Measurements from ENCODE around the gene KCNN4.
"Not testable (repeated sequence)": the region's sequence is repeated elsewhere in the genome, so short reads cannot be mapped to it uniquely, and the experiment has no call there.

The KCNN4 gene

GRCh38 chr19:43780706-43781525 is at the start of gene KCNN4:
KCNN4 (minus strand) TSS chr19:43780973; CDS start chr19:43780861, 112 bp downstream.
- Mint-ChIP-seq H3K9me3 (no peaks in the 10 kb centered on the region), H3K4me3 (peak within 1 kb of the TSS; percentile 81), H3K36me3 (peaks cover 2% of the 10 kb centered on the region)

GRCh38 chr19:43826787-43827754 is 46.3 kb upstream of the KCNN4 start, which contains the start of gene ZNF283:
ZNF283 (plus strand) TSS chr19:43827321; CDS start chr19:43833505, 6,184 bp downstream.
- H3K4me3 Mint-ChIP-seq = peak within 1 kb of the TSS; percentile 93
- no peaks in the 10 kb centered on the region for H3K9me3 Mint-ChIP-seq
- peak within 1 kb of the TSS; percentile 74 for H3K27ac Mint-ChIP-seq
- H3K4me1 Mint-ChIP-seq = peaks cover 17% of the 10 kb centered on the region
- H3K27me3 Mint-ChIP-seq = peaks cover 12% of the 10 kb centered on the region
- peaks cover 19% of the 10 kb centered on the region for H3K36me3 Mint-ChIP-seq

More at GRCh38 chr19:43780706-43781525, at the start of gene KCNN4:
- Mint-ChIP-seq H3K27ac (peak within 1 kb of the TSS; percentile 95), H3K4me1 (peaks cover 80% of the 10 kb centered on the region), H3K27me3 (no peaks in the 10 kb centered on the region)

DNA sequence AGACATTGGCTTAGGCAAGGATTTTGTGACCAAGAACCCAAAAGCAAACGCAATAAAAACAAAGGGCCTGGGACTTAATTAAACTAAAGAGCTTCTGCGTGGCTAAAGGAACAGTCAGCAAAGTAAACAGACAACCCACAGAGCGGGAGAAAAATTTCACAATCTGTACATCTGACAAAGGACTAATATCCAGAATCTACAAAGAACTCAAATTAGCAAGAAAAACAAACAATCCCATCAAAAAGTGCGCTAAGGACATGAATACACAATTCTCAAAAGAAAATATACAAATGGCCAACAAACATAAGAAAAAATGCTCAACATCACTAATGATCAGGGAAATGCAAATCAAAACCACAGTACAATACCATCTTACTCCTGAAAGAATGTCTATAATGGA is 43.8 kb upstream of the KCNN4 start:
- H3K4me3 Mint-ChIP-seq, H3K27ac Mint-ChIP-seq, H3K9me3 Mint-ChIP-seq, H3K36me3 Mint-ChIP-seq: not testable (repeated sequence)
- Mint-ChIP-seq H3K27me3 (peaks cover 26% of the 10 kb centered on the region), H3K4me1 (peaks cover 28% of the 10 kb centered on the region)

DNA sequence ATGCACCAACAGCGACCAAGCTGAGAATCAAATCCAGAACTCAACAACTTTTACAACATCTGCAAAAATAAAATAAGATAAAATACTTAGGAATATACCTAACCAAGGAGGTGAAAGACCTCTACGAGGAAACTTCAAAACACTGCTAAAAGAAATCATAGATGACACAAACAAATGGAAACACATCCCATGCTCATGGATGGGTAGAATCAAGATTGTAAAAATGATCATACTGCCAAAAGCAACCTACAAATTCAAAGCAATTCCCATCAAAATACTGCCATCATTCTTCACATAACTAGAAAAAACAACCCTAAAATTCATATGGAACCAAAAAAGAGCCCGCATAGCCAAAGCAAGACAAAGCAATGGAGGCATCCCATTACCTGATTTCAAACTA is 43.1 kb upstream of the KCNN4 start:
- not testable (repeated sequence) for H3K36me3 Mint-ChIP-seq, H3K27ac Mint-ChIP-seq, H3K9me3 Mint-ChIP-seq, H3K4me3 Mint-ChIP-seq
- Mint-ChIP-seq H3K27me3 (peaks cover 26% of the 10 kb centered on the region), H3K4me1 (peaks cover 28% of the 10 kb centered on the region)

- H3K36me3 Mint-ChIP-seq = no peaks in the 10 kb centered on the region
- peaks cover 28% of the 10 kb centered on the region for H3K27me3 Mint-ChIP-seq
- peak overlapping the region; percentile 85 for H3K4me3 Mint-ChIP-seq
- peaks cover 11% of the 10 kb centered on the region for H3K4me1 Mint-ChIP-seq
- no peaks in the 10 kb centered on the region for H3K9me3 Mint-ChIP-seq
- H3K27ac Mint-ChIP-seq = no peak overlapping the region
Observed at GRCh38 chr19:43820884-43821215, 40.1 kb upstream of the KCNN4 start.

DNA sequence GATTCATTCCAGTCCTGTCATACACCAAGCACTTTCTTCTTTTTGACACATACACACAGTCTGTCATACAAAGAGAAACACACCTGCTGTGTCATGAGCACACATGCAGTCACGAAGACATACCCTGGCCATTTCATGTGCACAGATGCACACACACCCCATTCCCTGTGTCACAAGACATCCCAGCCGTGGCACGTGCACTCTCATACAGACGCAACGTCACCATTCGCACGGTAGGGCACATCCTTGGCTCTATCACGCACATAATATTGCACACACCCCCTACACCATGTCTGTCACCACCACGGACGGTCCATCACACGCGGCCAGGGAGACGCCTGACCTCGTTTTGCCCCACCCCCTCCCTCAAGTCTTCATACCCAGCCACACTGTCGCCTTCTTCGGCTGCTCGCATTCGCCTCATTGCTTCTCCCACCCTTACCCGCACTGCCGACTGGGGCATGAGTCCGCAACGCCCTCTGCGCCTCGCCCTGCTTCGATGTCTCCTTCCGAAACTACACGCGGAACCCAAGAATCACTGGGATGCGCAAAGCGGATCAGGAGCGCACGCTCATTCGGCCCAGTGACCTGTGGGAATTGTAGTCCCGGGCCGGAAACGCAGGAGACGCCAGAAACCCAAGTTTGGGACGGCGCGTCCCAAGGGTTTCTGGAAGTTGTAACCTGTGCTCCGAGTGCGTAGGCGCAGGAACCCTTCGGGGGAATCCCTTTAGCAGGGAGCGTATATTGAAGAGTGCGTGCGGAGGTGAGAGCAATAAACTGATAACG is 39.5 kb upstream of the KCNN4 start:
- H3K4me1 Mint-ChIP-seq = peaks cover 11% of the 10 kb centered on the region
- no peaks in the 10 kb centered on the region for H3K36me3 Mint-ChIP-seq
- H3K27me3 Mint-ChIP-seq = peaks cover 28% of the 10 kb centered on the region
- peak overlapping the region; percentile 85 for H3K4me3 Mint-ChIP-seq
- no peak overlapping the region for H3K27ac Mint-ChIP-seq
- no peaks in the 10 kb centered on the region for H3K9me3 Mint-ChIP-seq

DNA sequence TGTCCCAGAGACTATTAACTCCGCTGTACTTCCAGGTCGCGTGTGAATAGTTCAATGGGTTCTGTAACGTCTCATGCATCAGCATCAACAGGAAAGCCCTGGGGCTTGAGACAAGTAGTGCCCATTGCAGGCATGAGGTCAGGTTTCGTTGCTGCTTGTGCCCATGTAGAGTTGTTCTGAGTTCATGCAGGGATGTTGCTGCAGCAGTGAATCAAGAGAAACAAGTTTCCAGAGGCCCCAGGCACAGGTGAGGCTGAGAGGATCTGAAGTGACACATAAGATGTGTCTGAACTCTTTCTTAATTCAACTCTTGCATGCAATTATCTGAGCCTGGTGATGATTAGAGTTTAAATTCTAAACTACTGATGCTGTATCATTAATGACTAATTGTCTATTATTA is 37.7 kb upstream of the KCNN4 start:
- H3K27me3 Mint-ChIP-seq = peaks cover 18% of the 10 kb centered on the region
- H3K9me3 Mint-ChIP-seq = no peaks in the 10 kb centered on the region
- no peak overlapping the region for H3K4me3 Mint-ChIP-seq
- no peaks in the 10 kb centered on the region for H3K36me3 Mint-ChIP-seq
- peaks cover 11% of the 10 kb centered on the region for H3K4me1 Mint-ChIP-seq
- H3K27ac Mint-ChIP-seq = no peak overlapping the region

DNA sequence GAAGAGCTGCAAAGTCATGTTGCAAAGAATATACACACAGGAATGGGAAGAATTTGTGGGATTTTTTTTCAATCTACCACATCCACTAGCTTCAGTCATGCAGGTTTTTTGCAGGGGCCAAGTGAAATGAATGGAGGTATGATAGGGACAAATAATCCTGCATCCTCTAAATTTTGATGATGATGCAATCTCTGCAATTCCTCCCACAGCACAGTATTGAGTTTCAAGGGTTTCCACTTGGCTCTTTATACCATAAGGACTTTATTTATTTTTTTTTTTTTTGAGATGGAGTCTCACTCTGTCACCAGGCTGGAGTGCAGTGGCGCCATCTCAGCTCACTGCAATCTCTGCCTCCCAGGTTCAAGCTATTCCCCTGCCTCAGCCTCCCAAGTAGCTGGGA is 36.7 kb upstream of the KCNN4 start:
- H3K4me1 Mint-ChIP-seq = peaks cover 11% of the 10 kb centered on the region
- H3K27me3 Mint-ChIP-seq = peaks cover 16% of the 10 kb centered on the region
- not testable (repeated sequence) for H3K27ac Mint-ChIP-seq, H3K36me3 Mint-ChIP-seq, H3K9me3 Mint-ChIP-seq, H3K4me3 Mint-ChIP-seq

DNA sequence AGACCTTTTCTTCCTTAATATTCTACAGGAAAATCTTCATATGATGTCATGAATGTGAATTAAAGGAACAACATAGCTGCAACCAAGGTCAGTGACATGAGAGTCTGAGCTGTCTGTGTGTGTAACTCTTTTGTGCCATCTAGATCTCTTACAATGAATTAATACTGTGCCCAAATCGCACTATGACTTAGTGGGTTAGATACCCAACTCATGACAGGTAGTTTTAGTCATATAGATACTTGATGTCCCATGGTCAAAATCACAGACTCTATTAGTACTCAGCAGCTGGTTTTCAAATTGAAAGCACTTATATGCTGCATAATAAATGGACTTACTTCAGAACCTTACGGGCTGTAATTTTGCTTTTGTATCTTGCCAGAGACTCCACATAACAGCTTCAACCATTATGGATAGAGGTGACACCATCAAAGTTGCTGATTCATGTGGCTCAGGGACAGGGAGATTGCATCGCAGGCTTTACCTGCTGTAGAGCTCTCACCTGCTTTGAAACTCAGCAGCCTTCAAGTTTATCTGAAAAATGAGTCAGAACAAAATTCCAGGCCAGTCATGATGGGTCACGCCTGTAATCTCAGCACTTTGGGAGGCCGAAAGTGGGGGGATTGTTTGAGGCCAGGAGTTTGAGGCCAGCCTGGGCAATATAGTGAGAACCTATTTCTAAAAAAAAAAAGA is 34.0 kb upstream of the KCNN4 start:
- no peak overlapping the region for H3K27ac Mint-ChIP-seq
- H3K36me3 Mint-ChIP-seq = no peaks in the 10 kb centered on the region
- no peaks in the 10 kb centered on the region for H3K9me3 Mint-ChIP-seq
- H3K4me3 Mint-ChIP-seq = no peak overlapping the region
- peaks cover 2% of the 10 kb centered on the region for H3K4me1 Mint-ChIP-seq
- peaks cover 3% of the 10 kb centered on the region for H3K27me3 Mint-ChIP-seq

GRCh38 chr19:43812688-43813087 is 31.9 kb upstream of the KCNN4 start:
- H3K9me3 Mint-ChIP-seq = no peaks in the 10 kb centered on the region
- no peak overlapping the region for H3K27ac Mint-ChIP-seq
- peaks cover 2% of the 10 kb centered on the region for H3K27me3 Mint-ChIP-seq
- H3K4me1 Mint-ChIP-seq = no peaks in the 10 kb centered on the region
- no peak overlapping the region for H3K4me3 Mint-ChIP-seq
- no peaks in the 10 kb centered on the region for H3K36me3 Mint-ChIP-seq

DNA sequence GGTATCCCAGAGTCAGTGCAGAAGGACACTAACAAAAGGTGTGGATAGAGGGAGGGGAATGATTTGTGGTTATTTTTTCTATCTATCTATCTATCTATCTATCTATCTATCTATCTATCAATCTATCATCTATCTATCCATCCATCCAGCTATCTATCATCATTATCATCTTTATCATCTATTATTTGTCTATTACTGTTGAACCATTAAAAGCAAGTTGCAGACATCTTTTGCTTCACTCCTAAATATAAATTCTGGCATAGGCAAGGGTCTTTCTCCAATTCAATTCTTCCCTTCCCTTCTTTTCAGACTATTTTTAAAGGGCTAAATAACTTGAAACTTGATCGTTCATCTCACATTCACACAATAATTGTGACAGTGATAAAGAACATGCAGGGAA is 31.5 kb upstream of the KCNN4 start:
- peaks cover 2% of the 10 kb centered on the region for H3K27me3 Mint-ChIP-seq
- no peak overlapping the region for H3K4me3 Mint-ChIP-seq
- no peaks in the 10 kb centered on the region for H3K36me3 Mint-ChIP-seq
- no peak overlapping the region for H3K27ac Mint-ChIP-seq
- no peaks in the 10 kb centered on the region for H3K4me1 Mint-ChIP-seq
- no peaks in the 10 kb centered on the region for H3K9me3 Mint-ChIP-seq

DNA sequence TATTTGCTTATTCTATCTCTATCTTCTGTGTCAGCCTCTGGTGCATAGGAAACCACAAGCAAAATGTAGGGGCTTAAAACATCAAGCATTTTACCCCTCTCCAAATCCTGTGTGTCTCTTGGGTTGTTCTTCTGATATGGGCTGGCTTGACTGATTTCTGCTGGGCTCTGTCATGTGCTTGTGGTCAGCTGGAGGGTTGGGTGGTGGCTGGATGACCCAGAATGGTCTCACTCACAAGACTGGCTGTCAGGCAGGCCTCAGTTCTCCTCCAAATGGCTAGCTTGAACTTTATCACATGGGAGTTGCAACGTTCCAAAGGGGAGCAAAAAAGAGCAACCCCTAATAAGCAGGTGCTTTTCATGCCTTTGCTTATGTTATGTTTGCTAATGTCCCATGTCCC is 31.1 kb upstream of the KCNN4 start:
- Mint-ChIP-seq H3K27me3 (no peaks in the 10 kb centered on the region), H3K4me3 (no peak overlapping the region), H3K36me3 (no peaks in the 10 kb centered on the region), H3K4me1 (no peaks in the 10 kb centered on the region), H3K9me3 (no peaks in the 10 kb centered on the region), H3K27ac (no peak overlapping the region)

GRCh38 chr19:43809762-43810696 is 29.3 kb upstream of the KCNN4 start:
- Mint-ChIP-seq H3K4me3 (no peak overlapping the region), H3K9me3 (no peaks in the 10 kb centered on the region), H3K36me3 (no peaks in the 10 kb centered on the region), H3K27me3 (no peaks in the 10 kb centered on the region), H3K4me1 (no peaks in the 10 kb centered on the region), H3K27ac (no peak overlapping the region)

DNA sequence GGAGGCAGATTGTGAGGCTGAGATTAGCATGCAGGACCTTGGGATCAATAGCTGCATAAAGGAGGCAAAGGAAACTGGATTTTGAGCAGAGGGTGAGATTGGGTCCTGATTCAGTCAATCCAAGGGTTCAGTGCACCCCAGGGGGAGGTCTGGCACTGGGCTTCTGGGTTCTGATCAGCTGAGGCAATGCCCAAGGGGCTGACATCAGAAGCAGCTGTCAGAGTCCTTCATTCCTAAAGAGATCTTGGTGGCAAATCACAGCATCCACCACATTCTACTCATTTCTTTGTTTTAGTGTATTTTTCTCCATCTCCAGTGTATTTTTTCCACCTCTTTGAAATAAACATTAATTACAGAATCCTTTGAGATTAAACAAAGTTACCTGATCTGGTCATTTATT is 26.9 kb upstream of the KCNN4 start:
- Mint-ChIP-seq H3K4me3 (no peak overlapping the region), H3K27me3 (no peaks in the 10 kb centered on the region), H3K36me3 (no peaks in the 10 kb centered on the region), H3K9me3 (no peaks in the 10 kb centered on the region), H3K4me1 (no peaks in the 10 kb centered on the region), H3K27ac (no peak overlapping the region)

All from activated naive CD4-positive, alpha-beta T cell treated with anti-CD3 and anti-CD28 coated beads, Interleukin-2, amount 50 U/mL, for 24 hours (primary cell).